Measurements from ENCODE around the gene TXNL1. TPM values are rescaled to one million over a fixed set of nuclear protein-coding genes. Genes with fewer than 3 reads are reported as not detected.

The TXNL1 gene
- total and polyA plus RNA-seq, 2 of the 8 experiments (the other 6 are each of a cell fraction or from before 2014, with no cell fraction given), result 35.1 to 85.8 TPM

DNA sequence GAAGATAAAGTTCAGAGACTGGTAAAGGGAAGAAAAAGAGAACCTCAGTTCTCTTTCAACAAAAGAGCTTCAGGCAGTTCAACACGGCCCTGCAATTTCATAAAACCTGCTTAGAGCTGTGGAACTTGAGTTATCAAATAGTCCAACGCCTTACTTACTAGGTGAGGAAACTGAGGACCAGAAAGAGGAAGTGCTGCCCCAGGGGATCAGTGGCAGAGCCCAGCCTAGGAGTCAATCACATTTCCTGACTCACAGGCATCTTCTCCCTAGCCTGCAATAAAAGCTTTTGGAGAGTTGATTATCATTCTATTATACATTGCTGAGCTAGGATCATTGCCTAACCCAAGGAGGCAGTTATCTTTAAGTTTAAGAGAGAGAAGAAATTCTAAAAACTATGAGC is 77.4 kb downstream of the TXNL1 start (continued):
- TF ChIP-seq, protein P1, sequence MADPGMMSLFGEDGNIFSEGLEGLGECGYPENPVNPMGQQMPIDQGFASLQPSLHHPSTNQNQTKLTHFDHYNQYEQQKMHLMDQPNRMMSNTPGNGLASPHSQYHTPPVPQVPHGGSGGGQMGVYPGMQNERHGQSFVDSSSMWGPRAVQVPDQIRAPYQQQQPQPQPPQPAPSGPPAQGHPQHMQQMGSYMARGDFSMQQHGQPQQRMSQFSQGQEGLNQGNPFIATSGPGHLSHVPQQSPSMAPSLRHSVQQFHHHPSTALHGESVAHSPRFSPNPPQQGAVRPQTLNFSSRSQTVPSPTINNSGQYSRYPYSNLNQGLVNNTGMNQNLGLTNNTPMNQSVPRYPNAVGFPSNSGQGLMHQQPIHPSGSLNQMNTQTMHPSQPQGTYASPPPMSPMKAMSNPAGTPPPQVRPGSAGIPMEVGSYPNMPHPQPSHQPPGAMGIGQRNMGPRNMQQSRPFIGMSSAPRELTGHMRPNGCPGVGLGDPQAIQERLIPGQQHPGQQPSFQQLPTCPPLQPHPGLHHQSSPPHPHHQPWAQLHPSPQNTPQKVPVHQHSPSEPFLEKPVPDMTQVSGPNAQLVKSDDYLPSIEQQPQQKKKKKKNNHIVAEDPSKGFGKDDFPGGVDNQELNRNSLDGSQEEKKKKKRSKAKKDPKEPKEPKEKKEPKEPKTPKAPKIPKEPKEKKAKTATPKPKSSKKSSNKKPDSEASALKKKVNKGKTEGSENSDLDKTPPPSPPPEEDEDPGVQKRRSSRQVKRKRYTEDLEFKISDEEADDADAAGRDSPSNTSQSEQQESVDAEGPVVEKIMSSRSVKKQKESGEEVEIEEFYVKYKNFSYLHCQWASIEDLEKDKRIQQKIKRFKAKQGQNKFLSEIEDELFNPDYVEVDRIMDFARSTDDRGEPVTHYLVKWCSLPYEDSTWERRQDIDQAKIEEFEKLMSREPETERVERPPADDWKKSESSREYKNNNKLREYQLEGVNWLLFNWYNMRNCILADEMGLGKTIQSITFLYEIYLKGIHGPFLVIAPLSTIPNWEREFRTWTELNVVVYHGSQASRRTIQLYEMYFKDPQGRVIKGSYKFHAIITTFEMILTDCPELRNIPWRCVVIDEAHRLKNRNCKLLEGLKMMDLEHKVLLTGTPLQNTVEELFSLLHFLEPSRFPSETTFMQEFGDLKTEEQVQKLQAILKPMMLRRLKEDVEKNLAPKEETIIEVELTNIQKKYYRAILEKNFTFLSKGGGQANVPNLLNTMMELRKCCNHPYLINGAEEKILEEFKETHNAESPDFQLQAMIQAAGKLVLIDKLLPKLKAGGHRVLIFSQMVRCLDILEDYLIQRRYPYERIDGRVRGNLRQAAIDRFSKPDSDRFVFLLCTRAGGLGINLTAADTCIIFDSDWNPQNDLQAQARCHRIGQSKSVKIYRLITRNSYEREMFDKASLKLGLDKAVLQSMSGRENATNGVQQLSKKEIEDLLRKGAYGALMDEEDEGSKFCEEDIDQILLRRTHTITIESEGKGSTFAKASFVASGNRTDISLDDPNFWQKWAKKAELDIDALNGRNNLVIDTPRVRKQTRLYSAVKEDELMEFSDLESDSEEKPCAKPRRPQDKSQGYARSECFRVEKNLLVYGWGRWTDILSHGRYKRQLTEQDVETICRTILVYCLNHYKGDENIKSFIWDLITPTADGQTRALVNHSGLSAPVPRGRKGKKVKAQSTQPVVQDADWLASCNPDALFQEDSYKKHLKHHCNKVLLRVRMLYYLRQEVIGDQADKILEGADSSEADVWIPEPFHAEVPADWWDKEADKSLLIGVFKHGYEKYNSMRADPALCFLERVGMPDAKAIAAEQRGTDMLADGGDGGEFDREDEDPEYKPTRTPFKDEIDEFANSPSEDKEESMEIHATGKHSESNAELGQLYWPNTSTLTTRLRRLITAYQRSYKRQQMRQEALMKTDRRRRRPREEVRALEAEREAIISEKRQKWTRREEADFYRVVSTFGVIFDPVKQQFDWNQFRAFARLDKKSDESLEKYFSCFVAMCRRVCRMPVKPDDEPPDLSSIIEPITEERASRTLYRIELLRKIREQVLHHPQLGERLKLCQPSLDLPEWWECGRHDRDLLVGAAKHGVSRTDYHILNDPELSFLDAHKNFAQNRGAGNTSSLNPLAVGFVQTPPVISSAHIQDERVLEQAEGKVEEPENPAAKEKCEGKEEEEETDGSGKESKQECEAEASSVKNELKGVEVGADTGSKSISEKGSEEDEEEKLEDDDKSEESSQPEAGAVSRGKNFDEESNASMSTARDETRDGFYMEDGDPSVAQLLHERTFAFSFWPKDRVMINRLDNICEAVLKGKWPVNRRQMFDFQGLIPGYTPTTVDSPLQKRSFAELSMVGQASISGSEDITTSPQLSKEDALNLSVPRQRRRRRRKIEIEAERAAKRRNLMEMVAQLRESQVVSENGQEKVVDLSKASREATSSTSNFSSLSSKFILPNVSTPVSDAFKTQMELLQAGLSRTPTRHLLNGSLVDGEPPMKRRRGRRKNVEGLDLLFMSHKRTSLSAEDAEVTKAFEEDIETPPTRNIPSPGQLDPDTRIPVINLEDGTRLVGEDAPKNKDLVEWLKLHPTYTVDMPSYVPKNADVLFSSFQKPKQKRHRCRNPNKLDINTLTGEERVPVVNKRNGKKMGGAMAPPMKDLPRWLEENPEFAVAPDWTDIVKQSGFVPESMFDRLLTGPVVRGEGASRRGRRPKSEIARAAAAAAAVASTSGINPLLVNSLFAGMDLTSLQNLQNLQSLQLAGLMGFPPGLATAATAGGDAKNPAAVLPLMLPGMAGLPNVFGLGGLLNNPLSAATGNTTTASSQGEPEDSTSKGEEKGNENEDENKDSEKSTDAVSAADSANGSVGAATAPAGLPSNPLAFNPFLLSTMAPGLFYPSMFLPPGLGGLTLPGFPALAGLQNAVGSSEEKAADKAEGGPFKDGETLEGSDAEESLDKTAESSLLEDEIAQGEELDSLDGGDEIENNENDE (IDR thresholded peaks at IDR 0.05; ENCODE audit: insufficient replicate concordance, low read length), result no peak
- TF ChIP-seq BACH1 (IDR thresholded peaks at IDR 0.05; ENCODE audit: low read length) (no peak), CEBPB (IDR thresholded peaks at IDR 0.05; ENCODE audit: low read depth, low read length) (no peak), SRF (IDR thresholded peaks at IDR 0.05; ENCODE audit: low read depth, low read length) (no peak), BRCA1 (IDR thresholded peaks at IDR 0.05; ENCODE audit: low read depth, low read length) (no peak), POU5F1 (IDR thresholded peaks at IDR 0.05; ENCODE audit: low read depth, low read length) (no peak)
- TF ChIP-seq, protein P2, sequence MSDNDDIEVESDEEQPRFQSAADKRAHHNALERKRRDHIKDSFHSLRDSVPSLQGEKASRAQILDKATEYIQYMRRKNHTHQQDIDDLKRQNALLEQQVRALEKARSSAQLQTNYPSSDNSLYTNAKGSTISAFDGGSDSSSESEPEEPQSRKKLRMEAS (IDR thresholded peaks at IDR 0.05), result no peak

All from H1 (cell line).